CD4-positive, alpha-beta T cell treated with Interleukin-6 for 4 hours (primary cell): ENCODE data around the gene NRBP1.
"Not testable (repeated sequence)": the region's sequence is repeated elsewhere in the genome, so short reads cannot be mapped to it uniquely, and the experiment has no call there.

Source experiments
- DNase-seq: peaks from one replicate; pipeline ENCODE4 v3.0.0-alpha.2; 2020; ENCODE audit warnings: mixed read lengths

Gene NRBP1

GRCh38 chr2:27422958-27423357 is 5.5 kb upstream of the NRBP1 start:
- DNase-seq = no peak

DNA sequence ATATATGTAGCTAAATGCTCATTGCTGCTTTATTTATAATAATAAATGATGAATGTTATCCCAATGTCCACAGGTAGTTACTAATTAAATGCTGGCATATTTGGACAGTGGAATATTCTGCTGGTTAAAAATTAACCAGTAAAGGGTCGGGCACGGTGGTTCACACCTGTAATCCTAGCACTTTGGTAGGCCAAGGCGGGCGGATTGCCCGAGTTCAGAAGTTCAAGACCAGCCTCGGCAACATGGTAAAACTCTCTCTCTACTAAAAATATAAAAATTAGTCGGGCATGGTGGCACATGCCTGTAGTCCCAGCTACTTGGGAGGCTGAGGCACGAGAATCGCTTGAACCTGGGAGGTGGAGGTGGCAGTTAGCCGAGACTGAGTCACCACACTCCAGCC is 3.4 kb upstream of the NRBP1 start:
- not testable (repeated sequence) for DNase-seq

GRCh38 chr2:27427863-27428212 is 593 bp upstream of the NRBP1 start:
- DNase-seq = no peak

- DNase-seq = peak; percentile 81
These were observed 629 bp downstream of the NRBP1 start for GRCh38 chr2:27428978-27429541.

- DNase-seq = peak; percentile 44
These were observed 3.0 kb downstream of the NRBP1 start for GRCh38 chr2:27431395-27431794.

DNA sequence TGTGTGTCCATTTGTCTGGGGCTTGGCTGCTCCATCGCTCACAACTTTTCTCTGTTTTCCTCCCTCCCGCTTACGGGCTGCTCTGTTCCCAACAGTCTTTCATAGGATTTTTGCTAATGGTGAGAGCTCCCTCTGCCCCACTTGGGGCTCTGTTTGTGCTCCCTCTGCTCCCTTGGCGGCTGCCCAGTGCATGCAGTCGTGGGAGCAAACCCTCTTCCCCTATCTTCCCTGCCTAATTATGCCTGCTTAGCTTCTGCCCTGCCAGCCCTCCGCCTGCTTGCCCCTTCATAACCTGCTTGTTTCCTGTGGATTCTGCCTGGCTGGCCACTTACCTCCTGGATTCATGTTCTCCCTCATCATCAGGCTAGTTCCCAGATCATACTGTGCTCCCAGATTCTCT is 7.2 kb downstream of the NRBP1 start:
- DNase-seq = no peak

DNA sequence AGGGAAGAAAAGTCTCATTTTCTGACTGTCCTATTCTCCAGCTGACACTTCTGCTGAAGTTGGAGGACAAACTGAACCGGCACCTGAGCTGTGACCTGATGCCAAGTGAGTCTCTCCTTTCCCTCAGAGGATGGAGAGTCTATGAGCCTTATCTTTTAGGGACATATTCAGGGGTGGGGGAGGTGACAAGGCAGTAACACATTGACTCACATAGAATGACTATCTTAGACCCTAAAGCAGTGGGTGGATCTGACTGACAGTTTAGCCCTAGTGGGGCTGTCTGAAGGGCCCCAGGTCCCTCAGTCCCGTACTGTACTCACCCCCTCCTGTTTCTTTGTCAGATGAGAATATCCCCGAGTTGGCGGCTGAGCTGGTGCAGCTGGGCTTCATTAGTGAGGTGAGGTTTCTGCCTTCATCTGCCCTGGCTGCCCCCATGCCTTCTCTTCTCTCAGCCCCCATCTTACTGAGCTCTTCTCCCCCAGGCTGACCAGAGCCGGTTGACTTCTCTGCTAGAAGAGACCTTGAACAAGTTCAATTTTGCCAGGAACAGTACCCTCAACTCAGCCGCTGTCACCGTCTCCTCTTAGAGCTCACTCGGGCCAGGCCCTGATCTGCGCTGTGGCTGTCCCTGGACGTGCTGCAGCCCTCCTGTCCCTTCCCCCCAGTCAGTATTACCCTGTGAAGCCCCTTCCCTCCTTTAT is 12.9 kb downstream of the NRBP1 start:
- DNase-seq = no peak

DNA sequence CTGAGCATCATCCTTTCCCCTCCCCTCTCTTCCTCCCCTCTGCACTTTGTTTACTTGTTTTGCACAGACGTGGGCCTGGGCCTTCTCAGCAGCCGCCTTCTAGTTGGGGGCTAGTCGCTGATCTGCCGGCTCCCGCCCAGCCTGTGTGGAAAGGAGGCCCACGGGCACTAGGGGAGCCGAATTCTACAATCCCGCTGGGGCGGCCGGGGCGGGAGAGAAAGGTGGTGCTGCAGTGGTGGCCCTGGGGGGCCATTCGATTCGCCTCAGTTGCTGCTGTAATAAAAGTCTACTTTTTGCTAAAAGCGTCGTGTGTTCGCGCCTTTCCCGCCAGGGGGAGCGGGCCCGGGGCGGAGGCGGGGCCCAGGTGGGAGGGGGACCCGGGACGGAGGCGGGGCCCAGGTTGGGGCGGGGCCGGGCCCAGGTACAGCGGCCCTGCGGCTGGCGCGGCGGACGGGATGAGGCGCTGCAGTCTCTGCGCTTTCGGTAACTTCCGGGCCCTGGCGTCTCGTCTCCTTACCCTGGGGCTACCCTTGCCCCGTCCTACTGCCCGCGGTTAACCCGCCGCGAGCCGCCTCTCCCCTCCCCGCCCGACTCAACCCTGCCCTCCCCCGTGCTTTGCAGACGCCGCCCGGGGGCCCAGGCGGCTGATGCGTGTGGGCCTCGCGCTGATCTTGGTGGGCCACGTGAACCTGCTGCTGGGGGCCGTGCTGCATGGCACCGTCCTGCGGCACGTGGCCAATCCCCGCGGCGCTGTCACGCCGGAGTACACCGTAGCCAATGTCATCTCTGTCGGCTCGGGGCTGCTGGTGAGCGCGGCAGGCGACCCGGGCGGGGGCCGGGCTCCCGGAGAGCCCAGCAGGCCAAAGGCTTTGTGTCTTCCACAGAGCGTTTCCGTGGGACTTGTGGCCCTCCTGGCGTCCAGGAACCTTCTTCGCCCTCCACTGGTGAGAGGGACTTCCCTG is 13.8 kb downstream of the NRBP1 start, which contains the start of gene KRTCAP3:
TSS of gene KRTCAP3 (plus strand) at position 424 of the 962 bp plus-strand sequence. CDS start at position 456, 32 bp downstream.
- DNase-seq = peak; percentile 73

DNA sequence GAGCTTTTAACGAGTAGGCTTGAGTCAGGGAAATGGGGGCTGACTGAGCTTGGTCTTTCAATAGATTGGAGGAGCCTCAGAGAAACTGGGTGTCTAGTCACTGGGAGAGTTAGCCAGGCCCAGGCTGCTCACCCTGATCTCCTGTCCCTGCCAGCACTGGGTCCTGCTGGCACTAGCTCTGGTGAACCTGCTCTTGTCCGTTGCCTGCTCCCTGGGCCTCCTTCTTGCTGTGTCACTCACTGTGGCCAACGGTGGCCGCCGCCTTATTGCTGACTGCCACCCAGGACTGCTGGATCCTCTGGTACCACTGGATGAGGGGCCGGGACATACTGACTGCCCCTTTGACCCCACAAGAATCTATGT is 14.5 kb downstream of the NRBP1 start:
- no peak for DNase-seq

DNA sequence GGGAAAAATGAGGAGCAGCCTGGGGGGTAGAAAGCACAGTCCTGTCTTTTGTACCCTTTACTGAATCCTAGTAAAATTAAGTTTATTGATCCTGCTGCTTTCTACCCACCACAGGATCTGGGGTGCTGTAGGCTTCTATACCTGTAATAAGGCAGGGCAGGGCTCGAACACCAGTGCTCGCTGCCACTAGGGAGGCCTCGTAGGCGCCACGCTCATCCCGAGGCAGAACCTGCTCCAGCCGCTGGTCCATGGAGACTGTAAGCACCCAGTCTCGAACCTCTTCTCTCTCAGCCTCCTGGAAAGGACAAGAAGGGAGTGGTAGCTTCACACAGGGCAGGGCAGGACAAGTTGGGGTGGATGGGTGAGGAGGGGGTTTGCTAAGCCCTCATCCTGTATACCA is 16.7 kb downstream of the NRBP1 start:
- DNase-seq = no peak

DNA sequence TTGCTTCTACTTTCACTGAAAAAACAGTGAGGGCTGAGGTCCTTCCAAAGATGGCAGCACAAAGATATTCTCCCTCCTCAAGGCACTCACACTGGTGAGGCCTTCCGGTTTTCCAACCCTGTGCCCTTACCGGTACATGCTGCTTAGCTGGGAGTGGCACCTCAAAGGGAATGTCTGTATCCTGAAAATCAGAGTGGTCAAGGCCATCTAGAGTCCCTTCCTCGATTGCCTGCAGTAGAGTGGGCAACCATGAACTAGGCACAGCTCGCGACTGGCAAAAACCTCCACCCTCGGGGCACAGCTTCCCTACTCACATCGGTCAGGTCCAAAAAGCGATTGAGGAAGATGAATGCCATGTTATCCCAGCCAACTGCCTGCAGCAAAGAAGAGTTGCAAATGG is 17.2 kb downstream of the NRBP1 start:
- no peak for DNase-seq

- peak; percentile 11 for DNase-seq
These were observed 17.6 kb downstream of the NRBP1 start for GRCh38 chr2:27446057-27446456.

DNA sequence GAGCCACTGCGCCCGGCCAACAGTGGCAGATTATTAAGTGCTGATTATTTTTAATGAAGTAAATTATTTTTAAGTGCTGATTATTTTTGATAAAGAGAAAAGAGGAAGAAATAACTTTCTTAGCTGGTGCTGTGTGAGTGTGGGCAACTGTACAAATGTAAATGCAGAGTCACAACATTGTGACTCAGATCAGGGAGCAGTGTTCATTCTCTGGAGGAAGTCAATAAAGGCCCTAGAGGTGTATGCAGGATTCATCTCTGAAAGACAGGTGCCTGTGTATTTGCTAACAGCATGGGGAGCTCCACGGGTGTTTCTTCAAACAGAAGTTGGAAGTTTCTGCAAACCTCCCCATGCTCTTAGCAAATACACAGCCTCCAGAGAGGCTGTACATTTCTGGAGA is 19.9 kb downstream of the NRBP1 start:
- DNase-seq = no peak

DNA sequence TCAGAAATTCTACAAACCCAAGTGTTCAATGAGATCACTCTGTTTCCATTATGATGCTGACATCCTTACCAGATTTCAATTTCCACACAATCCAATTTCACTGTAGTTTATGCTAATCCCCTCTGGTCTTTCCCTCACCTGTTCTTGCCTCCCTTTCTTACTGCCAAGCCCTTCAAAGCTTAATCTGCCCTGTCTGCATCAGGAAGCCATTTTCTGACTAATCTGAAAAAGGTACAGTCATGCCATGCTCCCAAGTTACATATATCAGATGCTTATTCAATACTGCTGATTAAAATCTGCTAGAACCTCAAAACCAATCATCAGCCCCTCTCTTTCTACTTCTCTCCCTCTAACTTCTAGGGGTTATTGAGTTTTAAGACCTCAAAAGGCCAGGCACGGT is 22.7 kb downstream of the NRBP1 start:
- no peak for DNase-seq

GRCh38 chr2:27453968-27454367 is 25.5 kb downstream of the NRBP1 start:
- DNase-seq = no peak

DNA sequence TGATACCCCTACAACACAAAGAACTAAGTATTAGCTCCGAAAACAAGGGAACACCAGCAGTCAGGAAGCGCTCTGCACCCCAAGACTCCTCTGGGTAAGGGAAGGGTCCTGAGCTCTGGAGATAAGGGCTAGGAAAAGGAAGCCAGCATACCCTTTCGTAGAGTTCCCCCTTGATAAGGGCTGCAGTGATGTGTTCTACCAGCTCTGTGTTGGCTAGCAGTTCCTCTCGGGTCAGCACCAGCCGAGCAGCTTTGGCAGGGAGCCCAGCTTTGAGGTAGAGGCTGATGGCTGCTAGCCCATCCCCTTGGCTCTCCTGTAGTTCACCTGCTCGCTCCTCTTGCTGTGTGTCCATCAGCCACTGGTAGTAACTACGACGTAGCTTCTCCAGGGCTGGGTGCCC is 32.7 kb downstream of the NRBP1 start:
- DNase-seq = no peak

DNA sequence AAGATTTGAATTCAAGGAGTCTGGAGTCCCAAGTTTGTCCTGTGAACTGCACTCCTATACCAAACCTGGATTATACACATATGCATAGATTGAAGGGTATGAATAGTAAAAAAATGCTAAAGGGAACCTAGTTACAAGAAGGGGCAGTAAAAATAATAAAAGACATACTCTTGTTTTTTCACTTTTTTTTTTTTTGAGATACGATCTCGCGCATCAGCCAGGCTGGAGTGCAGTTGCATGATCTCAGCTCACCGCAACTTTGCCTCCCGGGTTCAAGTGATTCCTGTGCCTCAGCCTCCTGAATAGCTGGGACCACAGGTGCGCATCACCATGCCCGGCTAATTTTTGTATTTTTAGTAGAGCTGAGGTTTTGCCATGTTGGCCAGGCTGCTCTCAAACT is 36.0 kb downstream of the NRBP1 start:
- DNase-seq = no peak

- DNase-seq = no peak
These were observed 43.5 kb downstream of the NRBP1 start for GRCh38 chr2:27471961-27472360.

GRCh38 chr2:27485496-27485895 is 57.1 kb downstream of the NRBP1 start:
- no peak for DNase-seq

GRCh38 chr2:27489118-27489497 is 60.7 kb downstream of the NRBP1 start:
- no peak for DNase-seq

DNA sequence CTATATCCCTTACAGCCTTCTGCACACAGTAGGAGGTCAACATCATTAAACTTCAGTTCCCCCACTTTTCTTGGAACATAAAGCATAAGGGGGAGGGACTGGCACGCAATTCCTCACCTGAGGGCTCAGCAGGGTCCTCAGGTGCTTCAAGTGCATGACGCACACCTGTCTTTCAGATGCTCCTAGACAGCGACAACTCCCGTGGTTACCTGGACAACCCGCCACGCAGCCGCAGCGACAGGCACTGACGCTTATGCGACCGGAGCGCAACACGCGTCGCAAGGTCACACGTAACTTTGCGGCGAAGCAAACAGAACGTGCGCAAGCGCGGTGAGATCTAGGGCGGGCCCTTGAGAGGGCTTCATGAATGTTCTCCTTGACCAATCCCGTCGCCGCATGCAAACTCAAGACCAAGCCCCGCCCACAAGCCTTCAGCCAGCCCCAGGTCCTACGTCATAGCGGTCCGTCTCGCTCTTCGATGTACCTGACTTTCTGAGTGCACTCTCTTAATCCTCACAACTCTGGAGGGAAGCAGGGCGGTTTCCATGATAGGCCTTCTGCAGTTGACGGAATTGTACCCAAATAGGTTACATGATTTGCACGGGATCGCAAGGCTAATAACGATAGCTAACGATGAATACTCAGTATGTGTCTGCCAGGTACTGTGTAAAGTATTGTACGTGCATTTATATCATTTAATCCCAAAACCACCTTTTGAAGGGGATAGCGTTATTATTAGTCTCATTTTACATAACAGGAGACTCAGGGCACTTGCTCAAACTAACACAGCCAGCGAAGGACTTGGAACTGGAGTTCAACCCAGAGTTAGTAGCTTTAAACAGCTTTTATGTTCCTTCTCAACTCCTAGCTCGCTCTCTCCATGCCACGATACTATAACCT is 61.3 kb downstream of the NRBP1 start, which contains the start of gene IFT172:
TSS of gene IFT172 (minus strand) at position 246 of the 900 bp plus-strand sequence. CDS start at position 156, 90 bp downstream.
- DNase-seq = peak; percentile 100
